ENCODE data around the gene KISS1R. TPM values are rescaled to one million over a fixed set of nuclear protein-coding genes. Genes with fewer than 3 reads are reported as not detected.

Gene KISS1R
- polyA plus RNA-seq, 1 donor (not counting 4 experiments of a cell fraction or from before 2014, with no cell fraction given) = not detected

DNA sequence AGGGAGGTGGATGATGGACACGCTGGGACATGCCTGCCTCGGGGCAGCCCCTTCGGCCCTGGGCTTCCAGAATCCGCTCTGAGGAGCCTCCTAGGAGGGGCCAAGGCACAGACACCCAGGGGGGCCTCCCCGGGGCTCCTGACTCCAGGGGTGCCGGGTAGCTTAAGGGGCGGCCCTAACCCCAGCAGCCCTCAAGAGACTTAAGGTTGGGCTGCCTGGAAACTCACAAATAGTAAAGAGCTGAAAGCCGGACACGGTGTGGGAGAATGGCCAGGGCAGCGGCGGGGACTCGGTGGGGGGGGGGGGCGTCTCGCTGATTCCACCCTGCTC lies 16.4 kb downstream of the KISS1R start:
- Histone ChIP-seq H3K36me3 (ENCODE audit: control insufficient read depth in 2 of 2, extremely low read depth in 1 of 2, insufficient read depth in 2 of 2, low read length in 2 of 2) (peaks cover 3 to 4% of the 10 kb centered on the region in 2 experiments), H3K27me3 (ENCODE audit: control insufficient read depth, extremely low read depth, insufficient read depth, low read length) (no peaks in the 10 kb centered on the region), H4K20me1 (ENCODE audit: control insufficient read depth, extremely low read depth, insufficient read depth, low read length) (no peaks in the 10 kb centered on the region), H3K4me1 (ENCODE audit: control insufficient read depth, extremely low read depth, insufficient read depth, low read length) (no peaks in the 10 kb centered on the region), H2AFZ (ENCODE audit: control insufficient read depth, low read length) (no peak overlapping the region), H3K9me1 (ENCODE audit: control insufficient read depth, extremely low read depth, insufficient read depth, low read length) (no peaks in the 10 kb centered on the region), H3K4me2 (ENCODE audit: control insufficient read depth, extremely low read depth, insufficient read depth, low read depth, low read length) (no peak overlapping the region), H3K4me3 (ENCODE audit: control insufficient read depth in 2 of 3, extremely low read depth in 1 of 3, insufficient read depth in 2 of 3, low read depth in 1 of 3, low read length in 3 of 3) (no peak overlapping the region), H3K9ac (ENCODE audit: control insufficient read depth, extremely low read depth, insufficient read depth, low read length) (no peak overlapping the region), H3K9me3 (ENCODE audit: control insufficient read depth, low read depth, low read length) (no peaks in the 10 kb centered on the region), H3K79me2 (ENCODE audit: control insufficient read depth, insufficient read depth, low read length) (no peaks in the 10 kb centered on the region), H3K27ac (ENCODE audit: control insufficient read depth, insufficient read depth, low read length) (no peak overlapping the region)
- DNase-seq (ENCODE audit: low read depth, low spot score) = no peak
- dilution Hi-C loops (cut with MboI; ENCODE audit: extremely low pct_ligation_motif_present, low sequenced_read_pairs) = no loop called here
- TF ChIP-seq, protein P1, sequence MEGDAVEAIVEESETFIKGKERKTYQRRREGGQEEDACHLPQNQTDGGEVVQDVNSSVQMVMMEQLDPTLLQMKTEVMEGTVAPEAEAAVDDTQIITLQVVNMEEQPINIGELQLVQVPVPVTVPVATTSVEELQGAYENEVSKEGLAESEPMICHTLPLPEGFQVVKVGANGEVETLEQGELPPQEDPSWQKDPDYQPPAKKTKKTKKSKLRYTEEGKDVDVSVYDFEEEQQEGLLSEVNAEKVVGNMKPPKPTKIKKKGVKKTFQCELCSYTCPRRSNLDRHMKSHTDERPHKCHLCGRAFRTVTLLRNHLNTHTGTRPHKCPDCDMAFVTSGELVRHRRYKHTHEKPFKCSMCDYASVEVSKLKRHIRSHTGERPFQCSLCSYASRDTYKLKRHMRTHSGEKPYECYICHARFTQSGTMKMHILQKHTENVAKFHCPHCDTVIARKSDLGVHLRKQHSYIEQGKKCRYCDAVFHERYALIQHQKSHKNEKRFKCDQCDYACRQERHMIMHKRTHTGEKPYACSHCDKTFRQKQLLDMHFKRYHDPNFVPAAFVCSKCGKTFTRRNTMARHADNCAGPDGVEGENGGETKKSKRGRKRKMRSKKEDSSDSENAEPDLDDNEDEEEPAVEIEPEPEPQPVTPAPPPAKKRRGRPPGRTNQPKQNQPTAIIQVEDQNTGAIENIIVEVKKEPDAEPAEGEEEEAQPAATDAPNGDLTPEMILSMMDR (optimal IDR thresholded peaks at IDR 0.05 in 1 of 3, IDR thresholded peaks at IDR 0.05 in 1 of 3, conservative IDR thresholded peaks at IDR 0.05 in 1 of 3; ENCODE audit: extremely low read depth in 1 of 3, insufficient read depth in 2 of 3, low read length in 3 of 3) = no peak
- no peak for TF ChIP-seq EZH2 (IDR thresholded peaks at IDR 0.05; ENCODE audit: low read length)
- no peak for FAIRE-seq

DNA sequence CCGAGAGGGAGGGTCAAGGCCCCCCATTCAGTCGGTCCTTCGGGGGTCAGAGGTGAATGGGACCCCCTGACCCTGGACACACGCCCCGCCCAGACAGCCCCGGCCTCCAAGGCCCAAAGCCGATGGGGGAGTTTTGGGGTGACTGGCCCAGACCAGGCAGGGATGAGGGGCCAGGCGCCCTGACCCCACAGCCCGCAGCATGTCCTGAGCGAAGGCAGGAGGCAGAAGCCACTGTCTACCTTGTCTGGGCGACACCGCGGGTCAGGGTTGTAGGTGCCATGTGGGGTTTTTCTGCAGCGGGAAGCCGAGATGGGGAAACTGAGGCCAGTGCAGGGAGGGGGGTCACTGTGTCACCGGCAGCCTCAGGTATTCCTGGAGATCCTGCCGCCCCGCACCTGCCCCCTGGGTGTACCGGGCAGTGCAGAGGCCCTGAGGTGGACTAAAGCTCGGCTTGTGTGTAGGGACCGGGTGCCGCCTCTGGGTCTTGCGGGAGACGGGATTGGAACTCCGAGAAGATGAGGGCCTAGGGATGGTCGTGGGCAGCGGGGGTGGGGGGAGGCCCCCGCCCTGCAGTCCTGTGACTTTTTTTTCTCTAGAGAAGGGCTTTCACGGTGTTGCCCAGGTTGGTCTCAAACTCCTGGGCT lies 17.2 kb downstream of the KISS1R start:
- dilution Hi-C loops (cut with MboI; ENCODE audit: extremely low pct_ligation_motif_present, low sequenced_read_pairs) = no loop called here

More for the DNA sequence above, 17.2 kb downstream of the KISS1R start:
- TF ChIP-seq EZH2 (IDR thresholded peaks at IDR 0.05; ENCODE audit: low read length) = no peak
- TF ChIP-seq, protein P1 (optimal IDR thresholded peaks at IDR 0.05 in 1 of 3, IDR thresholded peaks at IDR 0.05 in 1 of 3, conservative IDR thresholded peaks at IDR 0.05 in 1 of 3; ENCODE audit: extremely low read depth in 1 of 3, insufficient read depth in 2 of 3, low read length in 3 of 3) = no peak
- no peak overlapping the region for H2AFZ ChIP-seq (ENCODE audit: control insufficient read depth, low read length)
- H3K9ac ChIP-seq (ENCODE audit: control insufficient read depth, extremely low read depth, insufficient read depth, low read length) = no peak overlapping the region
- H3K4me1 ChIP-seq (ENCODE audit: control insufficient read depth, extremely low read depth, insufficient read depth, low read length) = no peaks in the 10 kb centered on the region
- no peaks in the 10 kb centered on the region for H3K9me3 ChIP-seq (ENCODE audit: control insufficient read depth, low read depth, low read length)
- H3K9me1 ChIP-seq (ENCODE audit: control insufficient read depth, extremely low read depth, insufficient read depth, low read length) = no peaks in the 10 kb centered on the region
- H3K27ac ChIP-seq (ENCODE audit: control insufficient read depth, insufficient read depth, low read length) = no peak overlapping the region
- peaks cover 3 to 4% of the 10 kb centered on the region in 2 experiments for H3K36me3 ChIP-seq (ENCODE audit: control insufficient read depth in 2 of 2, extremely low read depth in 1 of 2, insufficient read depth in 2 of 2, low read length in 2 of 2)
- no peak overlapping the region for H3K4me3 ChIP-seq (ENCODE audit: control insufficient read depth in 2 of 3, extremely low read depth in 1 of 3, insufficient read depth in 2 of 3, low read depth in 1 of 3, low read length in 3 of 3)
- no peak overlapping the region for H3K4me2 ChIP-seq (ENCODE audit: control insufficient read depth, extremely low read depth, insufficient read depth, low read depth, low read length)
- no peaks in the 10 kb centered on the region for H3K79me2 ChIP-seq (ENCODE audit: control insufficient read depth, insufficient read depth, low read length)
- no peak for DNase-seq (ENCODE audit: low read depth, low spot score)
- H4K20me1 ChIP-seq (ENCODE audit: control insufficient read depth, extremely low read depth, insufficient read depth, low read length) = no peaks in the 10 kb centered on the region
- FAIRE-seq = no peak
- no peaks in the 10 kb centered on the region for H3K27me3 ChIP-seq (ENCODE audit: control insufficient read depth, extremely low read depth, insufficient read depth, low read length)
